ENCODE results near the gene AGFG2. TPM values are rescaled to one million over a fixed set of nuclear protein-coding genes. Genes with fewer than 3 reads are reported as not detected.

AGFG2 gene
- total and polyA plus RNA-seq, 2 of the 13 experiments (the other 11 are each of a cell fraction or from before 2014, with no cell fraction given): 125 to 132 TPM

- TF ChIP-seq KAT8 (CRISPR knock-in tag; IDR thresholded peaks at IDR 0.05) (peak; percentile 46; the same call in 1 of the 2 replicates), SP1 (IDR thresholded peaks at IDR 0.05) (no peak), SP1 (CRISPR knock-in tag; IDR thresholded peaks at IDR 0.05) (no peak; the same call in 1 of the 2 replicates), ZNF879 (CRISPR knock-in tag; IDR thresholded peaks at IDR 0.05) (0 out of 2 replicates have a peak, but pooled peaks have one; percentile 42), TBP (CRISPR knock-in tag; IDR thresholded peaks at IDR 0.05) (0 out of 2 replicates have a peak, but pooled peaks have one; percentile 62), ZNF7 (CRISPR knock-in tag; IDR thresholded peaks at IDR 0.05) (0 out of 2 replicates have a peak, but pooled peaks have one; percentile 3), ATF2 (CRISPR knock-in tag; IDR thresholded peaks at IDR 0.05) (peak; percentile 81; the same call in 1 of the 2 replicates), ZNF253 (CRISPR knock-in tag; IDR thresholded peaks at IDR 0.05; ENCODE audit: borderline replicate concordance) (no peak), UBTF (CRISPR knock-in tag; IDR thresholded peaks at IDR 0.05) (no peak; the same call in 1 of the 2 replicates), SALL2 (CRISPR knock-in tag; IDR thresholded peaks at IDR 0.05) (peak; percentile 43), SRSF9 (IDR thresholded peaks at IDR 0.05; ENCODE audit: borderline replicate concordance, insufficient read depth, low read depth, low read length, poor library complexity, severe bottlenecking) (no peak), ZNF557 (CRISPR knock-in tag; IDR thresholded peaks at IDR 0.05) (peak; percentile 40; the same call in 1 of the 2 replicates), AHDC1 (CRISPR knock-in tag; IDR thresholded peaks at IDR 0.05; ENCODE audit: borderline replicate concordance) (no peak), ZBTB33 (CRISPR knock-in tag; IDR thresholded peaks at IDR 0.05) (no peak; the same call in 1 of the 2 replicates), ZNF10 (CRISPR knock-in tag; IDR thresholded peaks at IDR 0.05; ENCODE audit: borderline replicate concordance, low read depth) (no peak), YEATS2 (CRISPR knock-in tag; IDR thresholded peaks at IDR 0.05; ENCODE audit: borderline replicate concordance) (no peak; the same call in 1 of the 2 replicates), ZNF615 (CRISPR knock-in tag; IDR thresholded peaks at IDR 0.05; ENCODE audit: borderline replicate concordance) (0 out of 2 replicates have a peak, but pooled peaks have one; percentile 50)
Measured at GRCh38 chr7:100568176-100568895, 29.3 kb downstream of the AGFG2 start (continued).
